MV-4-11 (cell line): Measurements from ENCODE around the gene PTPRN2.
"Not testable (repeated sequence)": the region's sequence is repeated elsewhere in the genome, so short reads cannot be mapped to it uniquely, and the experiment has no call there.

Source experiments
- DNase-seq: peaks from one replicate; lab custom pipeline; 2025; lab: John Stamatoyannopoulos, UW

The PTPRN2 gene

GRCh38 chr7:158550886-158551452 lies 36.7 kb downstream of the PTPRN2 start:
- DNase-seq = no peak

GRCh38 chr7:158550394-158550700 lies 37.3 kb downstream of the PTPRN2 start:
- DNase-seq = no peak

GRCh38 chr7:158549616-158550393 lies 37.8 kb downstream of the PTPRN2 start:
- peak; percentile 73 for DNase-seq

GRCh38 chr7:158549176-158549615 lies 38.4 kb downstream of the PTPRN2 start:
- no peak for DNase-seq

- no peak for DNase-seq
These were observed 38.9 kb downstream of the PTPRN2 start for GRCh38 chr7:158548726-158549125.

- no peak for DNase-seq
These were observed 39.8 kb downstream of the PTPRN2 start for GRCh38 chr7:158547817-158548216.

GRCh38 chr7:158546626-158547025 lies 41.0 kb downstream of the PTPRN2 start:
- DNase-seq = no peak

GRCh38 chr7:158546214-158546613 lies 41.4 kb downstream of the PTPRN2 start:
- no peak for DNase-seq

- DNase-seq = no peak
These were observed 42.9 kb downstream of the PTPRN2 start for GRCh38 chr7:158544708-158545107.

- DNase-seq = peak; percentile 66
These were observed 43.8 kb downstream of the PTPRN2 start for GRCh38 chr7:158543840-158544239.

GRCh38 chr7:158542651-158543566 lies 44.7 kb downstream of the PTPRN2 start:
- no peak for DNase-seq

GRCh38 chr7:158541346-158542010 lies 46.1 kb downstream of the PTPRN2 start:
- DNase-seq = peak; percentile 94

- no peak for DNase-seq
These were observed 47.9 kb downstream of the PTPRN2 start for GRCh38 chr7:158539711-158540146.

- no peak for DNase-seq
These were observed 49.3 kb downstream of the PTPRN2 start for GRCh38 chr7:158538156-158538946.

GRCh38 chr7:158537516-158537882 lies 50.1 kb downstream of the PTPRN2 start:
- DNase-seq = no peak

GRCh38 chr7:158536871-158537515 lies 50.6 kb downstream of the PTPRN2 start:
- peak; percentile 68 for DNase-seq

- DNase-seq = no peak
These were observed 52.5 kb downstream of the PTPRN2 start for GRCh38 chr7:158535079-158535478.

- DNase-seq = no peak
These were observed 53.0 kb downstream of the PTPRN2 start for GRCh38 chr7:158534598-158534997.

- DNase-seq = not testable (repeated sequence)
These were observed 53.5 kb downstream of the PTPRN2 start for GRCh38 chr7:158534134-158534515.

GRCh38 chr7:158533386-158534133 lies 54.1 kb downstream of the PTPRN2 start:
- no peak for DNase-seq
